Measurements from ENCODE around the gene PHKB.
"Not testable (repeated sequence)": the region's sequence is repeated elsewhere in the genome, so short reads cannot be mapped to it uniquely, and the experiment has no call there.

The PHKB gene

GRCh38 chr16:47460711-47461597, at the start of gene PHKB, which contains the start of gene ITFG1:
Gene PHKB (plus strand): TSS chr16:47461331. CDS start chr16:47461351, 20 bp downstream.
Gene ITFG1 (minus strand): TSS chr16:47461063. CDS start chr16:47461045, 18 bp downstream.
- peak; percentile 93 to 94 for DNase-seq

GRCh38 chr16:47413041-47413440, 48.1 kb upstream of the PHKB start:
- no peak for DNase-seq

DNA sequence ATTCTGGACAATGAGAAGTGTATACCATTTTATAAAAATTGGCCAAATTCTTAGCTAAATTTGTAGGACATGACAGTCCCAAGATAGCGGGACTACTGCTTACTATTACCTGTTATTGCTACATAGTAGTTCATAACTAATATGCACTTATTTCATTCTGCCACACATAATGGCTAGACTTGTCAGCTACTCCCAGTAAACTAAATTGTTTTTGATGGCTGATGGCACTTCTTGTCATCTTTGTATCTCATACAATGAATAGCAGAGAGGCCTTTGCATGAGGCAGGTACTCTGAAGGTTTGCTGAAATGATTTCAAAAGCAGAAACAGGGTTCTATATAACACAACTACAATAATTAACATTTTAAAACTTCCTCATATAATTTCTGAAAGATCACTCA, 44.3 kb upstream of the PHKB start:
- DNase-seq: no peak

GRCh38 chr16:47424846-47425245, 36.3 kb upstream of the PHKB start:
- no peak for DNase-seq

- no peak for DNase-seq
Observed at GRCh38 chr16:47426806-47427205, 34.3 kb upstream of the PHKB start.

DNA sequence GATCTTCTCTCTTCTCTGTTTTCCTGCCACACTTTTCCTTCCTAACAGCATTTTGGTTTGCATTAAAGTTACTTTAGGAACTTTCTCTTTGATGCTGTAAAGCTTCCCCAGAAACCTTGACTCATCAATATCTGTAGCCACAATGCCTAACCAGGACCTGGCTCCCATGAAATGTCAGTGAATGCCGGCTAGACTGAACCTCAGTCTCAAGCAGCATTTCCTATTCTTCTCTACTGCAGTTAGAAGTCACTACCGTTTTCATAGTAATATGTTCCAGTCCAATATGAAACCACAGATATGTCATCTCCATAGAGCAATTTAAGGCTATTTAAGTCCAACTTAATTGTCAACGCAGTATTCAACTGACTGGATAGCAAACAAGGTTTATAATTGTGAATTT, 29.2 kb upstream of the PHKB start:
- DNase-seq: peak in 1 of 2 experiments; percentile 5

DNA sequence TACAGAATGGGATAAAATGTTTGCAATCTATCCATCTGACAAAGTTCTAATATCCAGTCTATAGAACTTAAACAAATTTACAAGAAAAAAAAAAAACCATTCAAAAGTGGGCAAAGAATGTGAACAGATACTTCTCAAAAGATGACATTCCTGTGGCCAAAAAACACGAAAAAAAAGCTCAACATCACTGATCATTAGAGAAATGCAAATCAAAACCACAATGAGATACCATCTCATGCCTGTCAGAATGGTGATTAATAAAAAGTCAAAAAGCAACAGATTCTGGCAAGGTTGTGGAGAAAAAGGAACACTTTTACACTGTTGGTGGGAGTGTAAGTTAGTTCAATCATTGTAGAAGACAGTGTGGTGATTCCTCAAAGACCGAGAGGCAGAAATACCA, 26.9 kb upstream of the PHKB start:
- DNase-seq: not testable (repeated sequence)

DNA sequence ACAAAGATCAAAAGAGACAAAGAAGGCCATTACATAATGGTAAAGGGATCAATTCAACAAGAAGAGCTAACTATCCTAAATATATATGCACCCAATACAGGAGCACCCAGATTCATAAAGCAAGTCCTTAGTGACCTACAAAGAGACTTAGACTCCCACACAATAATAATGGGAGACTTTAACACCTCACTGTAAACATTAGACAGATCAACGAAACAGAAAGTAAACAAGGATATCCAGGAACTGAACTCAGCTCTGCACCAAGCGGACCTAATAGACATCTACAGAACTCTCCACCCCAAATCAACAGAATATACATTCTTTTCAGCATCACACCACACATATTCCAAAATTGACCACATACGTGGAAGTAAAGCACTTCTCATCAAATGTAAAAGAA, 21.1 kb upstream of the PHKB start:
- not testable (repeated sequence) for DNase-seq

DNA sequence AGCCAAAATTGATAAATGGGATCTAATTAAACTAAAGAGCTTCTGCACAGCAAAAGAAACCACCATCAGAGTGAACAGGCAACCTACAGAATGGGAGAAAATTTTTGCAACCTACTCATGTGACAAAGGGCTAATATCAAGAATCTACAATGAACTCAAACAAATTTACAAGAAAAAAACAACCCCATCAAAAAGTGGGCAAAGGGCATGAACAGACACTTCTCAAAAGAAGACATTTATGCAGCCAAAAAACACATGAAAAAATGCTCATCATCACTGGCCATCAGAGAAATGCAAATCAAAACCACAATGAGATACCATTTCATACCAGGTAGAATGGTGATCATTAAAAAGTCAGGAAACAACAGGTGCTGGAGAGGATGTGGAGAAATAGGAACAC, 18.2 kb upstream of the PHKB start:
- not testable (repeated sequence) for DNase-seq

GRCh38 chr16:47446431-47446830, 14.7 kb upstream of the PHKB start:
- DNase-seq: no peak

- no peak for DNase-seq
Observed at GRCh38 chr16:47448830-47449575, 12.1 kb upstream of the PHKB start.

- DNase-seq: no peak
Observed at GRCh38 chr16:47449788-47450187, 11.3 kb upstream of the PHKB start.

DNA sequence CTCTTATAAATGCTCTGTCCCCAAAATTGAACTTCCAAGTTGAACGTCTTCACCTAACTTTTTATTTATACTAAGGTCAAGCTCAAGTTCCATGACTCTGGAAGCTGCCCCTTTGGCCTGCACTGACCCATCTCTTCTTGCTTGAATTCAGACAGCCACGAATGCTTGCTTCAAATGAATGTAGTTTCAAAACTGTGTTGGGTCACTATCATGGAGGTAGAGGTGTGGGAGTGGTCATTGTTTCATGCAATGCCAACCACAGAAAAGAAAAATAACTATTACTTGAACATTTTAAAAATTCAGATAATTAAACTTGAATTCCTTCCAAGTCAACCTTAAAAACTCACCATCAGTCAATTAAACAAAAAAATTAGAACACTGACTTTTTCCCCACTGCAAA, 2.8 kb upstream of the PHKB start:
- DNase-seq: no peak

GRCh38 chr16:47459603-47460002, 1.5 kb upstream of the PHKB start:
- no peak for DNase-seq

- DNase-seq: no peak
Observed at GRCh38 chr16:47460359-47460710, 796 bp upstream of the PHKB start.

GRCh38 chr16:47461598-47462266, 601 bp downstream of the PHKB start:
- DNase-seq: peak in 1 of 2 experiments; percentile 23

GRCh38 chr16:47463771-47464624, 2.9 kb downstream of the PHKB start:
- no peak for DNase-seq

GRCh38 chr16:47465919-47466630, 4.9 kb downstream of the PHKB start:
- no peak for DNase-seq

DNA sequence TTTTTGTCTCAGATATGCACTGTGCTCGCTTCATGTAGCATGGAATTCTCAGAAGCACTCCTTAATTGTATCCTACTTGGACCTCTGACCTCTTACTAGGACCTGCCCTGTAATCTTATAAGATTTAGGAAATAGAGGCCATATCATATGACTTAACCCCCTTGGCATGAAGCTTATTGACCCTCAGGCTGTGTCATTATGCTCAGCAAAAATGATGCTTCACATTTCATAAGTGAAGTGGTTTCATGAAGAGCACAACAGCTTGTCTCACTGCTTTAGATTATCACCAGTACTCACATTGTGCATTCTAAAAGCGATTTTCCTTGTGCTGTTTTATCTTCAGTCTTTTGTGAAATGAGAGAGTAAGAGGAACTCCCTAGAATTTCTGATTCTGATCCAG, 6.4 kb downstream of the PHKB start:
- no peak for DNase-seq

DNA sequence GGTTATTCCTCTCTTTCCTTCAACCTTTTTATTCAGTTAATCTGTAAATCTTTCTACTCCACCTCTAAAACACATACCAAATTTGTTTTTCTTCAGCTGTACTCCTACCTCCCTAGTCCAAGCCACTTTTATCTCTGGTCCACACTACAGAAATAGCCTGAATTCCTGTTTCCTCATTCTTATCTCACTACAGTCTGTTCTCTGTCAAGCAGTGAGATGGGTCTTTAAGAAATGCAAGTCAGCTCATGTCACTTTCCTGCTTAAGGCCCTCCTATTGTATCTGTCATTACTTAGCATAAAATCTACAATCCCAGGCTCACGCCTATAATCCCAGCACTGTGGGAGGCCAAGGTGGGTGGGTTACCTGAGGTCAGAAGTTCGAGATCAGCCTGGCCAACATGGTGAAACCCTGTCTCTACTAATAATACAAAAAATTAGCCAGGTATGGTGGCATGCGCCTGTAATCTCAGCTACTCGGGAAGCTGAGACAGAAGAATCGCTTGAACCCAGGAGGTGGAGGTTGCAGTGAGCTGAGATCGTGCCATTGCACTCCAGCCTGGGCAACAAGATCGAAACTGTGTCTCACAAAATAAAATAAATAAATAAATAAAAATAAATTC, 7.0 kb downstream of the PHKB start:
- not testable (repeated sequence) for DNase-seq

GRCh38 chr16:47469227-47469626, 8.1 kb downstream of the PHKB start:
- DNase-seq: no peak

Measured in activated CD4-positive, alpha-beta T cell treated with anti-CD3 and anti-CD28 coated beads, Interleukin-2, amount 50 U/mL, for 48 hours (primary cell).